GM21717 (cell line): ENCODE results near the gene CACNG5.

Experiments
- ATAC-seq: cut with Tn5 transposase; IDR thresholded peaks from one replicate; pipeline ENCODE4 v1.9.1; 2021; ENCODE audit warnings: mild to moderate bottlenecking, moderate library complexity; ENCODE audit not compliant: unreplicated experiment

The CACNG5 gene

GRCh38 chr17:66822009-66822408 lies 12.9 kb upstream of the CACNG5 start:
- no peak for ATAC-seq

- ATAC-seq = no peak
These were observed 8.1 kb upstream of the CACNG5 start for GRCh38 chr17:66826856-66827255.

DNA sequence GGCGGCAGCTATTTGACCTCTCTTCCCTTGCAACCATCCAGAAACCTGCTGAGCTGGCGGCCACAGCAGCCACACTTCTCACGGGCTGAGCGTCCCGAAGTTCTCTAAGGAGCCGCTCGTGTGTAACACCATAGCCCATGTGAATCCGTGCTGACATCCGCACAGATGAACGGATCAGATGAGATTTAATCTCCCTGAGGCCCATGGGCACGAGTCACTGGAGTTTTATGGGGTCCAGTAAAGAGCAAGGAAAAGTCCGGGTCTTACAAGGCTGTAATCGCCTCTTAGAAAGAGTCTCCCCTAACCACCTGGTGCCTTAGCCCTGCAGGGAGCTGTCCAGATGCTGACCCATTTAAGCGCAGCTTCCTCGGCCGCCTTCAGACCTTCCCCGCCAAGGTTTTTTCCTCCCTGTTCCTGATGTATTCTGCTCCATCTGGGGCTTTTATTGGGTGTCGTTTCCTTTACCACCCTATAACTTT lies 5.5 kb upstream of the CACNG5 start:
- no peak for ATAC-seq

DNA sequence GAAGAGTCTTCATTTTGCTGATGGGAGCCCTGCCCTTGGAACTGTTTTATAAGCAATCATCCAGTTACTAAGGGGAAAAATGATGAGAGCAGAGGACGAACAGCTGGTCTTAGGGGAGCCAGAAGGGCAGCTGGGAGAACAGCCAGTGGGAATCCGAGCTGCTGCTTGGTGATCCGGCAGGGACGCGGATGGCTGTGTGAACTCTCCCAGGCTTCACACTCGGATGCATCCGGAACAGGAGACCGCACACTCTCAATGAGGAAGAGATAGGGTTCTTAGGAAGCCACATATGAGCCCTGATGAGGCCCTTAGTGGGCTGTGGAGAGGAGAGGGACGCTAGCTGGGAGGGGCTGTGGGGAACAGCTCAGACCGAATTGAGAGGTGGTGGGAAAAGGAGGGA lies 5.0 kb upstream of the CACNG5 start:
- ATAC-seq = no peak

- ATAC-seq = no peak
These were observed 4.5 kb upstream of the CACNG5 start for GRCh38 chr17:66830451-66830850.

GRCh38 chr17:66831383-66832210 lies 3.3 kb upstream of the CACNG5 start:
- no peak for ATAC-seq

DNA sequence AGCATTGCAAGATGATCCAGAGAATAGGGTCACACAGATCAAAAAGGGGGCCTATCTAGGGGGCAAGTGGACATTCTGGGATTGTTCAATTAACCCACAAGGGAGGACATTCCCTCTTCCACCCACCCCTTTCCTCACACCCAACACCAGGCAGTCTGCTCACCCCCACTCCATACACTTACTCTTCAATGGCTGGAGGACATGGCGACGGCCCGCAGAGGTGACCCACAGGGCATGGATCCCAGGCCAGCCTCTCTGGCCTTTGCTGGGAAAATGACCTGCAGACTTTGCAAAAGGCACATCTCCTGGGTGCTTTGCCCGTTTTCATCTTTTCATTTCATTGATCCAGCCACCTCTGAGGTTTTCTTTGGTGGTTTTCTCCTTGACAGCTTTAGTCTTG lies 1.7 kb upstream of the CACNG5 start:
- no peak for ATAC-seq

DNA sequence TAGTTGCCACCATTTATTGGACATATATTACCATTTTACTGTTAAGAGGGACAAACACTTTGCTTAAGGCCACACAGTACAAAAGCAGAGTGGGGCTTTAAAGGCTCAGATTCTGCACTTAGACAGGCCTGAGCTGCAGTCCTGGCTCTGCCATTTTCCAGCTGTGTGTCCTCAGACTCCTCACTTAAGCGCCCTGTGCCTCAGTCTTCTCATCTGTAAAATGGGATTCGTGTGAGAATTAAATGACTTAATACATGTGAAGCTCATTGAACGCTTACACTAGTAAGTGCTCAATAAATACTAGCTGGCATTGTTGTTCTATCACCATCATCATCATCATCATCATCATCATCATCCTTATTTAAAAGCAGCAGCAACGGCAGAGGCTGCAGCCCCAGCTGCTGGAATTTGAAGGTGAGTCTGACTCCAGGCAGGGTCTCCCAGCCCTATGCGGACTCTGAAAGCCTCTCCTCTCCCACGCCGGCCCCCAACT lies 445 bp upstream of the CACNG5 start:
- no peak for ATAC-seq

DNA sequence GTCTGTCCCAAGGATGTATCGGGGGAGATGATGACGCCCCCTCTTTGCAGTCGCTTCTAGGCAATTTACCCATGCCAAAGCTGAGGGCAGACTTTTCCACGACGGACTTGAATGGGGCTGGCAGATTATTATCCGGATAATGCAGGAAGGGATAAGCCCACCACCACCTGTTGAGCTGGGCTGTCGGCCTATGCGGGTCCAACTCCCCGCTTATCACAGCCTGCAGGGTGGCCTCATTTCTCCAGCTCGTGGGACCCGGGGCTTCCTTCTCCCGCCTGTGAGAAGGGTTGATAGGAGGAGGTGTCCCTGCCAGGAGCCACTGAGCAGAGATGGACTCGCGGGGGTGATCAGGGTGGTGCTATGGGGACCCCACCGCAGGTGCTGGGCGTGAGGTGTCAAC lies 559 bp downstream of the CACNG5 start:
- no peak for ATAC-seq

GRCh38 chr17:66836063-66837005 lies 1.4 kb downstream of the CACNG5 start:
- no peak for ATAC-seq

- ATAC-seq = no peak
These were observed 2.3 kb downstream of the CACNG5 start for GRCh38 chr17:66837226-66837625.

DNA sequence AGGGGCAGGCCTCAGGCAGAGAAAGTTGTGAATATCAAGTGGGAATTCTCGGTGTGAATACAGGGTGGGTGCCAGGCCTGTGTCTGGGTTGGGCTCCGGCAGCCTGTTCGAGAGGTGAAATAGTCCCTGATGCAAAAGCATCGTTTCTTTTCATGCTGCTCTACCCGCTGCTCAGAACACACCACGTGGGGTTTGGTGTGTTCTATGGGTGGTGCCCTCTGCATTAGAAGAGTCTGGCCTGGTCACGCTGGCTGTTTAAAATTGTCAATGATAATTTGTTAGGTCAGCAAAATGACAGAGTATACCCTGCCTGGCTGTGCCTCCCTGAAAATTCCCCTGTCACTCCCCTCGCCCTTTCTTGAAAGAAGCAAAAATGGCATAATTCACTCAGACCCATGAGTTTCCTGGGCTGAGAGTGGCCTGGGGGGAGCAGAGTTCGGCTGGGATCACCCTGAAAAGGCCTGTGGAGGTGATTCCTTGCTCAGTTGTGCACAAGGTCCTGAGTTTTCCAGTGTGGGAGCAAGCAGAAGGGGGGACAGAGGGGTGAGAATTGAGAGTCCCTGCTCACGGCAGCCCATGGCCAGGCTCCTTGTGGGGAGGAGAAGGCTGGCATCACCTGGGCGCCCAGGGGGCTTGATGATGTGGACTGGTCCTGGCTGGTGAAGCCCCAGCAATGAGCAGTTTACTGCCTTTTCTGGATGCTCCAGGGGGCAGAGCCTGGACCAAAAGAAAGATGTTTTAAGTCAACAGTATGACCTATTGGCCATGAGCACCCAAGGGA lies 3.2 kb downstream of the CACNG5 start:
- ATAC-seq = no peak

DNA sequence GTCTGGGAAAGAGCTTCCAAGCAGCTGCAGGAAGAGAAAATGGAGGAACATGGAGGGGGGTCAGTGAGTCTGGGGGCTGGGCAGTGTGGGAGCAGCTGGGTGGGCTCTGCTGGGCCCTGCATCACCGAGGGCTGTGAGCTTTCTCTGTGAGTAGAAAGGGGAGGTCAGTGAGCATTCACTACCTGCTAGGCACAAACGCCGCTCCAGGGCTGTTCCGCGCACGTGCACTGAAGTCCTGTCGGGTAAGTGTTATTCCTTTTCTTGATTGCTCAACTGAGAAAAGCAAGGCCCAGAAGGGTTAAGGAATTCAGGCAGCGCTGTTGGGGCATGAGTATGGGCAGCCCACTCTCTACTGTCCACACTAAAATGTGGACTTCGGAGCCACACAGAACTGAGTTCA lies 4.7 kb downstream of the CACNG5 start:
- no peak for ATAC-seq

DNA sequence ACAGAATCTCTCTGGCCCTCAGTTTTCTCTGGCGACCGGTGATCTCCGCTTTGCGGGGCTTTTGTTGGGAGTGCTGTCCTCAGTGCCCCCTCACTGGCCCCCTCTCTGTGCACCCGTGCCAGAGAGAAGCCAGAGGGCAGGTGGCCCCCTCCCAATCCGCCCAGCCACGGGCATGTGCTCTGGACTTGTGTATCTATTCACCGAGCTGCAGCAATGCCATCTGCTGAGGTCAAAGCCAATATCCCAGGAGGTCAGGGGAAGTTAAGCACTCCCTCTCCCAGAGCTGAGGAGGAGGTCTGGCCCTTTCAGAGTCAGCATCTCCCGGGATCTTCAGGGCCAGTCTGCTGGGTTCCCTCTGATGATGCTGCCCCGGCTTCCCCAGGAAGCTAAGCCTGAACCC lies 5.1 kb downstream of the CACNG5 start:
- no peak for ATAC-seq

- ATAC-seq = no peak
These were observed 6.4 kb downstream of the CACNG5 start for GRCh38 chr17:66841328-66841727.

GRCh38 chr17:66841744-66842143 lies 6.8 kb downstream of the CACNG5 start:
- ATAC-seq = no peak

GRCh38 chr17:66842505-66842904 lies 7.6 kb downstream of the CACNG5 start:
- no peak for ATAC-seq

DNA sequence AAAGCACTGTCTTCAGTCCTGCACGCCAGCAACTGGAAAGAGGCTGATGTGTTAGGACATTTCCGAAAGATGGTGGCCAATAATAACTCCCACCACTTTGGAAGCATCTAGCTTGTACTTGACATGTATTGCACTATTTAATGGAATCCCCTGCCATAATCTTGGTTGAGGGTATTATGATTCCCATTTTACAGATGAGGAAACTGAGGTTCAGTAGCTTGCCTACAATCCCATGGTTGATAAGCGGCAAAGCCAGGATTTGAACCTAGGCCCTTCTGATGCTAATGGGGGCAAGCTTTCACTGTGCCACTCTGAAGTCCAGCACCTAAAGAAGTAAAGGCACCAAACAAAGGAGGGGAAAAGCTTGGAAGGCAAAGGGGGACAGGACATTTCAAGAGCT lies 8.0 kb downstream of the CACNG5 start:
- ATAC-seq = no peak

DNA sequence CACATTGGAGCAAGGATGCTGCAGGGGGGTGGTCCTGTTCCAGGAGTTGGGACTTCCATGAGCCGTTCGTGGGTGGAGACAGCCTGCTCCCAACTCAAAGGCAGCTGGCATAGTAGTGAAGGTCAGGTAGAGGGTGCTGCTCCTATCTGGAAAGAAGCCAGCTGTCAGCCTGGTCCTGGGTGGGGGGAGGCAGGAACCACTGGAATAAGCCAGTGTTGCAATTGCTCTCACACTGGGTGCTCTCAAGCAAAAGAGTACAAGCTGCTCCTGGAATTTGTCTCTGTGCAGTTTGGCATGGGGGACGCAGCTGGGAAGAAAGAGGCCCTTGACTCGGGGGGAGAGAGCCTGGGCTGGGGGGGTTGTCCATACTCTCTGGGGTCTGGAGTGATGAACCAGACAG lies 8.7 kb downstream of the CACNG5 start:
- no peak for ATAC-seq

DNA sequence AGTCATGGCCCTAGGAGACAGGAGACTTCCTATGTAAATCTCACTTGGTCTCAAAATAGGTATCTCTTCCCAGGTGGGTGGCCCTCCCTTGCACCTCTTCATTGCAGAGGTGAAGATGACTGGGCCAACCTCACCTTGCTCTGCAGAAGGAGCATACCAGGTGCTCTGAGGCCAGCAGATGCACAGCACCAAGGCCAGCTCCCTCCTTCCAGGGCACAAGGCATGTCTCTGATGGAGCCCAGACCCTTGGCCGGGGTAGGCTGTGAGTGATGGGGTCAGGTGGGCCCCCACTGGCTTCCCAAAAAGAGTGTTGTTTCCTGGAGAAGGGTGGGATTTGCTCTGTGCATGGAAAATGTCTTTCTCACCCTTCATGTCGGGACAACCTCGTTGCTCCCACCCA lies 12.8 kb downstream of the CACNG5 start:
- ATAC-seq = no peak

DNA sequence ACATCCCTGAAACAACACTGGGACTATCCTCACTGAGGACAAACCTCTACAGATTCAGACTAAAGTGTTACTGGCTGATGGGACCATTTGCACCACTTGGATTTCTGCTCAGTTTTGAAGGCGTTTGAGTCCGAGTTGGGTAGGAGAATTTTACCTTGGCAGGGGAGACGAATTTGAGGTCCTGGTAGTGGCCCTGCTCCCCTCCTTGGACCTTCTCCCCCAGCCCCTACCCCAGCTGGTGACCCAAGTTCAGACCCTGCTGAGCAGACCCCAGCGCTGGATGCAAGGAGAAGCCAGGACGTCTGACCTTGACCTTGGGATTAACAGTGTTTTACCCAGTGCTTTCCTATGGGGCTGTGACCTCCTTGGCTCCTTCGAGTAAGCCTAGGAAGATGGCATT lies 13.6 kb downstream of the CACNG5 start:
- ATAC-seq = no peak
